ENCODE measurements around the gene CSNK1E.

GRCh38 chr22:38259370-38259769 is 57.9 kb downstream of the CSNK1E start:
- no peak for TF ChIP-seq RFX5 (IDR thresholded peaks at IDR 0.05; ENCODE audit: low read depth, low read length)
- TF ChIP-seq POLR2A (IDR thresholded peaks at IDR 0.05; ENCODE audit: low read depth, low read length), result no peak
- TF ChIP-seq MAZ (IDR thresholded peaks at IDR 0.05; ENCODE audit: borderline replicate concordance, low read depth, low read length), result no peak
- no peak for TF ChIP-seq CTCF (conservative IDR thresholded peaks at IDR 0.05; ENCODE audit: low read depth, low read length)
- no peak for TF ChIP-seq SMC3 (IDR thresholded peaks at IDR 0.05; ENCODE audit: low read depth, low read length)
- TF ChIP-seq BHLHE40 (IDR thresholded peaks at IDR 0.05; ENCODE audit: low read depth, low read length), result no peak
- TF ChIP-seq CEBPB (IDR thresholded peaks at IDR 0.05; ENCODE audit: low read depth, low read length), result no peak
- no peak for TF ChIP-seq CHD1 (IDR thresholded peaks at IDR 0.05; ENCODE audit: low read depth, low read length)
- TF ChIP-seq RAD21 (IDR thresholded peaks at IDR 0.05; ENCODE audit: low read length), result no peak
- no peak for TF ChIP-seq FOS (IDR thresholded peaks at IDR 0.05; ENCODE audit: low read depth, low read length)
- no peak for TF ChIP-seq ELK1 (IDR thresholded peaks at IDR 0.05; ENCODE audit: borderline replicate concordance, low read depth, low read length)
- TF ChIP-seq MXI1 (IDR thresholded peaks at IDR 0.05; ENCODE audit: borderline replicate concordance, low read depth, low read length), result no peak

All from IMR-90 (cell line).